IgD-negative memory B cell (primary cell): ENCODE data around the gene EEF1G. TPM values are rescaled to one million over a fixed set of nuclear protein-coding genes. Genes with fewer than 3 reads are reported as not detected.
A peak's percentile ranks its signal among the peaks of the same experiment; 100 is the strongest.
"Not testable (repeated sequence)": the region's sequence is repeated elsewhere in the genome, so short reads cannot be mapped to it uniquely, and the experiment has no call there.

Experiments
- H3K27ac Mint-ChIP-seq, 3 donors: one replicate each; pipeline ENCODE4 v1.8.0; 2020 to 2022; ENCODE audit warnings: mild to moderate bottlenecking in 3 of 3, mixed read lengths in 3 of 3, moderate library complexity in 1 of 3
- H3K27me3 Mint-ChIP-seq: one replicate; pipeline ENCODE4 v1.8.0; 2021; ENCODE audit warnings: mixed read lengths
- H3K36me3 Mint-ChIP-seq: one replicate; pipeline ENCODE4 v1.8.0; 2020; ENCODE audit warnings: mild to moderate bottlenecking, mixed read lengths
- H3K4me1 Mint-ChIP-seq, 3 donors: one replicate each; pipeline ENCODE4 v1.8.0; 2020 to 2022; ENCODE audit warnings: mixed read lengths in 3 of 3, mild to moderate bottlenecking in 1 of 3
- H3K4me3 Mint-ChIP-seq, 4 donors: one replicate each; pipeline ENCODE4 v1.8.0; 2020 to 2022; ENCODE audit warnings: mild to moderate bottlenecking in 4 of 4, mixed read lengths in 4 of 4, moderate library complexity in 3 of 4
- H3K9me3 Mint-ChIP-seq, 3 donors: one replicate each; pipeline ENCODE4 v1.8.0; 2020 to 2021; ENCODE audit warnings: mixed read lengths in 3 of 3, mild to moderate bottlenecking in 1 of 3
- polyA plus RNA-seq: library from polyadenylated mRNA; unstranded; fragments of 300-500 nt; fragmentation: Illumina TruSeq; gene quantifications from one replicate; pipeline ENCODE4 v1.2.3, GENCODE V29; 2021

The EEF1G gene
- polyA plus RNA-seq, 1 donor from 2014 or later: 1,657 TPM

- peak overlapping the region; percentile 92 to 98 (median 94) for H3K27ac Mint-ChIP-seq
- H3K27me3 Mint-ChIP-seq: peaks cover 2% of the 10 kb centered on the region
- H3K36me3 Mint-ChIP-seq: peaks cover 11% of the 10 kb centered on the region
- H3K9me3 Mint-ChIP-seq: peaks cover 0 to 3% (median 0%) of the 10 kb centered on the region in 3 donors
- peak overlapping the region; percentile 89 to 99 (median 96) for H3K4me3 Mint-ChIP-seq
- peaks cover 31 to 47% (median 37%) of the 10 kb centered on the region in 3 donors for H3K4me1 Mint-ChIP-seq
These were observed 25.5 kb upstream of the EEF1G start for GRCh38 chr11:62599069-62599696.

DNA sequence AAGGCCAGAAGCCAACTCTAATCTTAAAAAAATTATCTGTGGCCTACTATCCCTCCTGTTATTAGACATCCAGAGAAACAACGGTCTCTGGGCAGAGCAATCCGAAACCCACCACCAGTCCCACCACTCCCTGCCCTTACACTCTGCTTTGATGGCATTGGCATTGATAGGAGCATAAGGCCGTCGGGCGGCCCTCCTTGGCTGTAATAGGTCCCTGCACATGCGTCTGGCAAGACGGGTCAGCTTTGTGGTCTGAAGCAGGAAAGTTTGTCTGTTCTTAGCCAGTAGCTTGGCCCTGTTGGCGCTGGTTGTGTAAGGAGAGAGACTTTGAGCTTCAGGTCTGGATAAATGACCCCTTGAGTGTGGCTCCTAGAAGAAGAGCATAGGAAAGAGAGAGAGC lies 21.4 kb upstream of the EEF1G start:
- H3K27ac Mint-ChIP-seq: peak overlapping the region in 1 of 3 donors; percentile 17
- peaks cover 2% of the 10 kb centered on the region for H3K27me3 Mint-ChIP-seq
- peaks cover 31 to 47% (median 40%) of the 10 kb centered on the region in 3 donors for H3K4me1 Mint-ChIP-seq
- peak overlapping the region in 1 of 4 donors; percentile 87 for H3K4me3 Mint-ChIP-seq
- peaks cover 9% of the 10 kb centered on the region for H3K36me3 Mint-ChIP-seq
- H3K9me3 Mint-ChIP-seq: peaks cover 0 to 3% (median 0%) of the 10 kb centered on the region in 3 donors

- Mint-ChIP-seq H3K4me3 (peak overlapping the region; percentile 70 to 87 (median 87)), H3K36me3 (peaks cover 6% of the 10 kb centered on the region), H3K27ac (peak overlapping the region; percentile 62 to 92 (median 78)), H3K9me3 (no peaks in the 10 kb centered on the region), H3K27me3 (no peaks in the 10 kb centered on the region), H3K4me1 (peaks cover 15 to 38% (median 26%) of the 10 kb centered on the region in 3 donors)
These were observed 19.8 kb upstream of the EEF1G start for GRCh38 chr11:62593434-62594044.

DNA sequence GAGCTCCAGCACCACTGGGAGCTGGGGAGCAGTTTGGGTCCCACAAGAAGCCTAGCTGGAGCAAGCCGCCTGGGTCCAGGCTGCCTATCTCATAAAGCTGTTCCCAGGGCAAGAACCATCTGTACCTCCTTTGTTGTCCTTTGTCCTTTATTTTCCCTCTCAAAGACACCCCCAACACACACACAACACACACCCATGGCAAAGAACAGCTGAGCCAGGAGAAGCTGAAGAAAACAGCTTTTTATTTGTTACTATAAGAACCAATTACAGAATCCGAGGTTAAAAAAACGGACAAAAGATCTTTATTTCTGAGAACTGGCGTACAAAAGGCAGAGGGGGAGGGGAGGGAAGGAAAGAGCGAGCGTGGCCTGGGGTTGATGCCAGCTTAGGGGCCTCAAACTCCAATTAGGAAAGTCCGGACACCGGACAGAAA lies 19.3 kb upstream of the EEF1G start:
- Mint-ChIP-seq H3K4me1 (peaks cover 11 to 33% (median 20%) of the 10 kb centered on the region in 3 donors), H3K36me3 (peaks cover 2% of the 10 kb centered on the region), H3K27ac (peak overlapping the region in 2 of 3 donors; percentile 78 to 81), H3K4me3 (peak overlapping the region in 3 of 4 donors; percentile 57 to 87 (median 66)), H3K27me3 (no peaks in the 10 kb centered on the region), H3K9me3 (no peaks in the 10 kb centered on the region)

DNA sequence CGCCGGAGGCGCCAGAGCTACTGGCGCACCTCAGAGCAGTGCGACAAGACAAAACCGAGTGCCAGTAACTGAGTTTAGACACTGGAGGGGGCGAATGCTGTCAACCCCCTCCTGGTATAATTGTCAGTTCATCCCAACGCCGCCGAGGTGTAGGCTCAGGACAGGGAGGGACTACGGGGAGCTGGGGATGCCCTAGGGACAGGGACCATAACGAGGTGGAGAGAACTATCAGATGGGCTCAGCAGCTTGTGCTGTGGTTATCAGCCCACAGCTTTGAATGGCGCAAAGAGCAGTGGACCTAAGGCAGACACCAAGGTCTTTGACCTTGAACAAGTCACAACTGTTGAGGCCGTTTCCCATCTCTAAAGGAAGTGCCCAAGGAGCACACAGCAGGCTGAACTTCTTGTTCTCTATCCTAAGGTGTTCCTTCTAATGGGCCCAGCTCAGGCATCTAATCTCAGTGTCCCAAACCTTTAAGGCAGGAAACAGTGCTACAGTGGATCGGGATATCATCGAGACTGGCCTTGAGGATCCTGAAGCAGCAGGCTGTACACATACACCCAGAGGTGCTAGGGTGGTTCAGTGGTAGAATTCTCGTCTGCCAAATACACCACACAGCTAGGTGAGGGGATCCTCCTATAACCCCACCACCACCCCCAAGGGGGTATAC lies 18.6 kb upstream of the EEF1G start:
- Mint-ChIP-seq H3K36me3 (peaks cover 2% of the 10 kb centered on the region), H3K9me3 (no peaks in the 10 kb centered on the region), H3K4me3 (peak overlapping the region; percentile 84 to 98 (median 97)), H3K4me1 (peaks cover 11 to 27% (median 19%) of the 10 kb centered on the region in 3 donors), H3K27me3 (no peaks in the 10 kb centered on the region), H3K27ac (peak overlapping the region; percentile 78 to 99 (median 96))

- Mint-ChIP-seq H3K27ac (peak within 1 kb of the TSS; percentile 78 to 99 (median 96)), H3K4me3 (peak within 1 kb of the TSS; percentile 84 to 98 (median 97)), H3K36me3 (peaks cover 2% of the 10 kb centered on the region), H3K4me1 (peaks cover 11 to 27% (median 19%) of the 10 kb centered on the region in 3 donors), H3K27me3 (no peaks in the 10 kb centered on the region), H3K9me3 (no peaks in the 10 kb centered on the region)
These were observed 17.9 kb upstream of the EEF1G start, which contains the start of gene TUT1 for GRCh38 chr11:62591448-62592145. Gene TUT1 (minus strand): TSS chr11:62591523. CDS start chr11:62591485, 38 bp downstream.

GRCh38 chr11:62588966-62589637 lies 15.4 kb upstream of the EEF1G start:
- Mint-ChIP-seq H3K27ac (no peak overlapping the region), H3K27me3 (no peaks in the 10 kb centered on the region), H3K4me1 (peaks cover 11 to 23% (median 19%) of the 10 kb centered on the region in 3 donors), H3K36me3 (peaks cover 2% of the 10 kb centered on the region), H3K4me3 (peak overlapping the region in 2 of 4 donors; percentile 22 to 47), H3K9me3 (no peaks in the 10 kb centered on the region)

GRCh38 chr11:62585356-62585755 lies 11.7 kb upstream of the EEF1G start:
- not testable (repeated sequence) for H3K36me3 Mint-ChIP-seq, H3K9me3 Mint-ChIP-seq, H3K27me3 Mint-ChIP-seq, H3K4me3 Mint-ChIP-seq, H3K27ac Mint-ChIP-seq
- H3K4me1 Mint-ChIP-seq: peaks cover 0 to 10% (median 0%) of the 10 kb centered on the region in 3 donors

GRCh38 chr11:62581735-62582134 lies 8.0 kb upstream of the EEF1G start:
- not testable (repeated sequence) for H3K4me1 Mint-ChIP-seq, H3K9me3 Mint-ChIP-seq, H3K36me3 Mint-ChIP-seq, H3K27me3 Mint-ChIP-seq
- Mint-ChIP-seq H3K27ac (peak overlapping the region in 1 of 3 donors; percentile 43), H3K4me3 (peak overlapping the region in 1 of 4 donors; percentile 32)

DNA sequence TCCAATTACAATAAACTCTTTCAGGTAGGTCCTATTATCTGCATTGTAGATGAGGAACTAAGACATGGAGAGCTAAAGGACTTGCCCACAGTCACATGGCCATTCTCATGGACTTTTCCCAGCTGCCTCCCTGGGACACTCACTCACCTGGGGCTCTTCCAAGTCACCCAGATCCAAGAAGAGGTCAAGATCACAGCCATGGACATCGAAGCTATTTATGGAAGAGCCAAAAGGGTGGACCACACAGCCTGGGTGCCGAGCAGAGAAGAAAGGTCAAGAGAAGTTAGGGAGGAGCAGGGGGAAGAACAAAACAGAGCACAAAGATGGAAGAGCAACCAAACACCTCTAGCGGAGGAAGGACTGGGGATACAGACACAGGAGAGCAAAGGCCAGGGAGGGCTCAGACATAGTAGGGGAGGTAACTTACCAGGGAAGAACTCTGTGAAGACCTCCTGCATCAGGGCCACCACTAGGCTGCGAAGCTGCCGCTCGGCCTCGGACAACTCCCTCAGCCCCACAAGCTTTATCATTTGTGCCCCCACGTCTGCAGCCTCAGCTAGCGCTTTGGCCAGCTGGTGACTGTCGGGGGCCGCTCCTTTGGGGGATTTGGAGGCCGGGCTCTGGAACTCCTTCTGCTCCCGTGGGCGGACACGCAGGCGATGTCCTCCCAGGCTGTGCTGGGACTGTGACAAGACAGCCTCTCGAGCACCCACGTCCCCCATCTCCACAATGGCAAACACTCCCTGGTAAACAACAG lies 7.4 kb upstream of the EEF1G start:
- Mint-ChIP-seq H3K4me1 (peaks cover 0 to 3% (median 2%) of the 10 kb centered on the region in 3 donors), H3K9me3 (no peaks in the 10 kb centered on the region), H3K27ac (peak overlapping the region in 2 of 3 donors; percentile 43 to 85), H3K4me3 (peak overlapping the region in 1 of 4 donors; percentile 32), H3K36me3 (no peaks in the 10 kb centered on the region), H3K27me3 (no peaks in the 10 kb centered on the region)

GRCh38 chr11:62579252-62579651 lies 5.6 kb upstream of the EEF1G start:
- H3K9me3 Mint-ChIP-seq: no peaks in the 10 kb centered on the region
- H3K27me3 Mint-ChIP-seq: no peaks in the 10 kb centered on the region
- H3K4me1 Mint-ChIP-seq: peaks cover 5 to 9% (median 9%) of the 10 kb centered on the region in 3 donors
- H3K36me3 Mint-ChIP-seq: no peaks in the 10 kb centered on the region
- no peak overlapping the region for H3K4me3 Mint-ChIP-seq
- no peak overlapping the region for H3K27ac Mint-ChIP-seq

DNA sequence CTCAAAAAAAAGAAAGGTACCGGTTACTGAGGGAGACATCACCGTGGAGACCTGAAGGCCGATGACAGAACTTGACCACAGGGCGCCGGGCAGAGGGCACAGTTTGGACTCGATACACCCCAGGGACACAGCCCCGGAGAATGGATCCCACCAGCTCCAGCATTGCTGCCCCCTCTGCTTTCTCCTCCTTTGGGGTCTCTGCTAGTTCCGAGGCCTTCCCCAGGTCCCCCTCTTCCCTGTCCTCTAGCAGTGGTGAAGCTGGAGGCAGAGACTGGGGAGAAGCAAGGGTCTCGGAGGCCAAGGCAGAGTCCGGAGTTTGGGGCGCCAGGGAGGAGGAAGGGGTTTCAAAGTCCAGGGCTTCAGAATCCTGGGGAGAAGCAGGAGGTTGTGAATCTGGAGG lies 4.8 kb upstream of the EEF1G start:
- Mint-ChIP-seq H3K27ac (no peak overlapping the region), H3K9me3 (no peaks in the 10 kb centered on the region), H3K36me3 (no peaks in the 10 kb centered on the region), H3K4me1 (peaks cover 9 to 12% (median 9%) of the 10 kb centered on the region in 3 donors), H3K27me3 (no peaks in the 10 kb centered on the region), H3K4me3 (no peak overlapping the region)

GRCh38 chr11:62577046-62577714 lies 3.5 kb upstream of the EEF1G start:
- no peak overlapping the region for H3K27ac Mint-ChIP-seq
- H3K4me3 Mint-ChIP-seq: peak overlapping the region in 1 of 4 donors; percentile 66
- H3K9me3 Mint-ChIP-seq: no peaks in the 10 kb centered on the region
- H3K4me1 Mint-ChIP-seq: peaks cover 18 to 20% (median 19%) of the 10 kb centered on the region in 3 donors
- no peaks in the 10 kb centered on the region for H3K36me3 Mint-ChIP-seq
- H3K27me3 Mint-ChIP-seq: no peaks in the 10 kb centered on the region
